Esophagus squamous epithelium (tissue), 4 donors: Measurements from ENCODE around the gene TMC8.
A peak's percentile ranks its signal among the peaks of the same experiment; 100 is the strongest.

Experiments
- POLR2A ChIP-seq, 4 donors: fragments of 450-650 bp; IDR thresholded peaks; one replicate each; pipeline ENCODE4 v1.6.1; 2017; ENCODE audit warnings: antibody characterized with exemption in 4 of 4, mild to moderate bottlenecking in 4 of 4, moderate library complexity in 3 of 4
- TF ChIP-seq, protein P1 (sequence below), 6 experiments: fragments of 450-650 bp in 4 of 6; fragments of 200-600 bp in 2 of 6; sonication (generic) in 2 of 6; IDR thresholded peaks; one replicate each; pipeline ENCODE4 v1.5.1; 2016 to 2019; ENCODE audit warnings: antibody characterized with exemption in 6 of 6, mild to moderate bottlenecking in 4 of 6, moderate library complexity in 4 of 6

GRCh38 chr17:78117027-78117981 lies 13.3 kb upstream of the TMC8 start:
- TF ChIP-seq, protein P1, sequence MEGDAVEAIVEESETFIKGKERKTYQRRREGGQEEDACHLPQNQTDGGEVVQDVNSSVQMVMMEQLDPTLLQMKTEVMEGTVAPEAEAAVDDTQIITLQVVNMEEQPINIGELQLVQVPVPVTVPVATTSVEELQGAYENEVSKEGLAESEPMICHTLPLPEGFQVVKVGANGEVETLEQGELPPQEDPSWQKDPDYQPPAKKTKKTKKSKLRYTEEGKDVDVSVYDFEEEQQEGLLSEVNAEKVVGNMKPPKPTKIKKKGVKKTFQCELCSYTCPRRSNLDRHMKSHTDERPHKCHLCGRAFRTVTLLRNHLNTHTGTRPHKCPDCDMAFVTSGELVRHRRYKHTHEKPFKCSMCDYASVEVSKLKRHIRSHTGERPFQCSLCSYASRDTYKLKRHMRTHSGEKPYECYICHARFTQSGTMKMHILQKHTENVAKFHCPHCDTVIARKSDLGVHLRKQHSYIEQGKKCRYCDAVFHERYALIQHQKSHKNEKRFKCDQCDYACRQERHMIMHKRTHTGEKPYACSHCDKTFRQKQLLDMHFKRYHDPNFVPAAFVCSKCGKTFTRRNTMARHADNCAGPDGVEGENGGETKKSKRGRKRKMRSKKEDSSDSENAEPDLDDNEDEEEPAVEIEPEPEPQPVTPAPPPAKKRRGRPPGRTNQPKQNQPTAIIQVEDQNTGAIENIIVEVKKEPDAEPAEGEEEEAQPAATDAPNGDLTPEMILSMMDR (IDR thresholded peaks at IDR 0.05): peak in 5 of 6 experiments; percentile 32 to 63 (median 53)
- TF ChIP-seq POLR2A (IDR thresholded peaks at IDR 0.05): no peak
